HCT116 (cell line): ENCODE results near the gene CAMKK1.

Experiments
- CEBPB ChIP-seq: IDR thresholded peaks from 2 replicates; pipeline ENCODE4 v1.6.1; 2012; ENCODE audit warnings: low read depth
- CTCF ChIP-seq, 3 experiments: fragments of 200-600 bp in 1 of 3; sonication (generic) in 1 of 3; IDR thresholded peaks in 2 of 3; conservative IDR thresholded peaks in 1 of 3; 2 replicates each; pipeline ENCODE4 v1.5.1; 2012 to 2017; ENCODE audit warnings: low read depth in 2 of 3, low read length in 2 of 3, antibody characterized with exemption in 1 of 3, borderline replicate concordance in 1 of 3, control low read depth in 1 of 3, mild to moderate bottlenecking in 1 of 3, mixed read lengths in 1 of 3, mixed run types in 1 of 3, moderate library complexity in 1 of 3; ENCODE audit not compliant: insufficient read depth in 1 of 3
- EZH2 ChIP-seq: fragments of 200-600 bp; sonication (generic); IDR thresholded peaks from 2 replicates; pipeline ENCODE4 v1.6.1; 2017; ENCODE audit warnings: antibody characterized with exemption, mixed run types
- EZH2phosphoT487 ChIP-seq: fragments of 200-600 bp; IDR thresholded peaks from 2 replicates; pipeline ENCODE4 v1.6.1; 2018; ENCODE audit warnings: antibody characterized with exemption, borderline replicate concordance
- MAX ChIP-seq: IDR thresholded peaks from 2 replicates; pipeline ENCODE4 v1.6.1; 2012
- POLR2A ChIP-seq: IDR thresholded peaks from 2 replicates; pipeline ENCODE4 v1.7.0; 2011; ENCODE audit warnings: borderline replicate concordance; ENCODE audit not compliant: insufficient read depth, insufficient read length; ENCODE audit errors: extremely low read depth
- POLR2AphosphoS5 ChIP-seq: IDR thresholded peaks from 2 replicates; pipeline ENCODE4 v1.6.1; 2011; ENCODE audit warnings: mild to moderate bottlenecking, low read depth, low read length, moderate library complexity
- REST ChIP-seq: IDR thresholded peaks from 2 replicates; pipeline ENCODE4 v1.6.1; 2012; ENCODE audit warnings: low read depth
- SP1 ChIP-seq: IDR thresholded peaks from 2 replicates; pipeline ENCODE4 v1.6.1; 2012; ENCODE audit warnings: low read depth
- SRF ChIP-seq: IDR thresholded peaks from 2 replicates; pipeline ENCODE4 v1.6.1; 2012; ENCODE audit warnings: low read depth
- YY1 ChIP-seq: IDR thresholded peaks from 2 replicates; pipeline ENCODE4 v1.6.1; 2011; ENCODE audit warnings: low read length, low read depth, moderate library complexity, mild to moderate bottlenecking; ENCODE audit not compliant: insufficient replicate concordance; ENCODE audit errors: extremely low read depth
- ZFX ChIP-seq: fragments of 450-650 bp; IDR thresholded peaks from 2 replicates; pipeline ENCODE4 v1.6.1; 2017
- ZNF274 ChIP-seq: fragments of 200-500 bp; sonication (Bioruptor generic); IDR thresholded peaks from 2 replicates; pipeline ENCODE4 v1.6.1; 2014; ENCODE audit warnings: mild to moderate bottlenecking, low read depth, low read length, inconsistent platforms

- TF ChIP-seq CTCF (IDR thresholded peaks at IDR 0.05 in 2 of 3, conservative IDR thresholded peaks at IDR 0.05 in 1 of 3; ENCODE audit: borderline replicate concordance in 1 of 3, insufficient read depth in 1 of 3, low read depth in 2 of 3, low read length in 2 of 3) (no peak), SP1 (no peak), CEBPB (no peak), MAX (no peak), EZH2 (no peak), REST (no peak), EZH2phosphoT487 (no peak), ZFX (no peak), SRF (no peak), POLR2AphosphoS5 (no peak), ZNF274 (no peak), YY1 (no peak), POLR2A (no peak)
Observed at GRCh38 chr17:3870871-3871306, 22.0 kb downstream of the CAMKK1 start.
